IMR-90 (cell line): ENCODE results near the gene TMEM19. TPM values are rescaled to one million over a fixed set of nuclear protein-coding genes. Genes with fewer than 3 reads are reported as not detected.

ENCODE experiments used
- ATAC-seq: fragments of 200-7000 bp; cut with Tn5 transposase; 2 replicates; pipeline ENCODE4 v1.9.1; 2020; ENCODE audit warnings: low read depth, mild to moderate bottlenecking, moderate library complexity
- BruUV-seq: library from RNA; stranded (reverse); fragments of 400-500 nt; replicated peaks from 2 replicates; lab custom pipeline; 2021; lab: Mats Ljungman, UMichigan
- CTCF ChIA-PET: fragments of 300-600 bp; formaldehyde crosslinking; extraction: SDS; loops from one replicate; lab custom pipeline; 2021; ENCODE audit warnings: antibody characterized with exemption; lab: Yijun Ruan, JAX
- POLR2A ChIA-PET: fragments of 300-600 bp; sonication (Branson Sonifier 250); formaldehyde crosslinking; loops from one replicate; lab custom pipeline; 2022; ENCODE audit warnings: antibody characterized with exemption; ENCODE audit not compliant: unreplicated experiment; lab: Charles Lee
- DNase-seq: peaks from one replicate; pipeline ENCODE4 v3.0.0; 2013
- H2AFZ ChIP-seq: replicated peaks from 2 replicates; pipeline ENCODE3; 2013; ENCODE audit warnings: low read length, mild to moderate bottlenecking; ENCODE audit not compliant: poor library complexity
- H2AK5ac ChIP-seq: 2 replicates; pipeline ENCODE4 v1.6.1; 2013; ENCODE audit warnings: low read depth, low read length, inconsistent platforms
- H2AK9ac ChIP-seq: replicated peaks from 2 replicates; pipeline ENCODE3; 2013; ENCODE audit warnings: mild to moderate bottlenecking, low read depth, low read length, moderate library complexity; ENCODE audit not compliant: poor library complexity
- H2BK120ac ChIP-seq: 2 replicates; pipeline ENCODE4 v1.6.1; 2013; ENCODE audit warnings: low read depth, low read length, inconsistent platforms
- H2BK15ac ChIP-seq: 3 replicates; pipeline ENCODE4 v1.6.1; 2013; ENCODE audit warnings: low read depth, low read length, inconsistent platforms
- H2BK20ac ChIP-seq: 2 replicates; pipeline ENCODE4 v1.6.1; 2013; ENCODE audit warnings: low read depth, mild to moderate bottlenecking, inconsistent platforms, low read length, moderate library complexity
- H2BK5ac ChIP-seq: 2 replicates; pipeline ENCODE4 v1.6.1; 2013; ENCODE audit warnings: mild to moderate bottlenecking, low read depth, low read length, inconsistent platforms; ENCODE audit not compliant: poor library complexity, severe bottlenecking
- H3K14ac ChIP-seq: replicated peaks from 2 replicates; pipeline ENCODE4 v1.6.1; 2013; ENCODE audit warnings: low read depth, low read length, inconsistent platforms
- H3K18ac ChIP-seq: 2 replicates; pipeline ENCODE4 v1.6.1; 2013; ENCODE audit warnings: low read depth, low read length, control low read depth
- H3K23ac ChIP-seq: 2 replicates; pipeline ENCODE4 v1.6.1; 2013; ENCODE audit warnings: low read depth, low read length, inconsistent platforms
- H3K27ac ChIP-seq: 2 replicates; pipeline ENCODE4 v1.5.1; 2013; ENCODE audit warnings: mild to moderate bottlenecking, control low read depth, low read length; ENCODE audit not compliant: insufficient read depth
- H3K27me3 ChIP-seq: 2 replicates; pipeline ENCODE4 v1.6.1; 2013; ENCODE audit warnings: low read length; ENCODE audit not compliant: control insufficient read depth, insufficient read depth
- H3K36me3 ChIP-seq: 2 replicates; pipeline ENCODE4 v1.6.1; 2013; ENCODE audit warnings: low read length, mixed read lengths; ENCODE audit not compliant: control insufficient read depth, insufficient read depth
- H3K4ac ChIP-seq: 2 replicates; pipeline ENCODE4 v1.6.1; 2013; ENCODE audit warnings: low read depth, low read length, inconsistent platforms
- H3K4me1 ChIP-seq: 2 replicates; pipeline ENCODE4 v1.6.1; 2013; ENCODE audit warnings: low read length, mixed read lengths; ENCODE audit not compliant: control insufficient read depth, insufficient read depth
- H3K4me2 ChIP-seq: 2 replicates; pipeline ENCODE4 v1.6.1; 2013; ENCODE audit warnings: low read depth, mild to moderate bottlenecking, control low read depth, low read length, moderate library complexity
- H3K4me3 ChIP-seq: 2 replicates; pipeline ENCODE4 v1.5.1; 2013; ENCODE audit warnings: low read depth, mild to moderate bottlenecking, control low read depth, low read length, moderate library complexity; ENCODE audit not compliant: insufficient read depth
- H3K56ac ChIP-seq: 2 replicates; pipeline ENCODE4 v1.6.1; 2013; ENCODE audit warnings: low read length, inconsistent platforms; ENCODE audit not compliant: insufficient read depth; ENCODE audit errors: extremely low read depth
- H3K79me1 ChIP-seq, 2 experiments: 2 replicates each; pipeline ENCODE4 v1.6.1; 2013; ENCODE audit warnings: low read length in 2 of 2, inconsistent platforms in 1 of 2, low read depth in 1 of 2
- H3K9ac ChIP-seq: 2 replicates; pipeline ENCODE4 v1.6.1; 2013; ENCODE audit warnings: low read depth, low read length, control low read depth
- H3K9me1 ChIP-seq: 2 replicates; pipeline ENCODE4 v1.6.1; 2013; ENCODE audit warnings: low read length, inconsistent platforms; ENCODE audit not compliant: insufficient read depth
- H3K9me3 ChIP-seq: 2 replicates; pipeline ENCODE4 v1.6.1; 2013; ENCODE audit warnings: low read length; ENCODE audit not compliant: control insufficient read depth, insufficient read depth
- H4K20me1 ChIP-seq: 2 replicates; pipeline ENCODE4 v1.6.1; 2013; ENCODE audit warnings: low read length, inconsistent platforms; ENCODE audit not compliant: insufficient read depth
- H4K5ac ChIP-seq: 2 replicates; pipeline ENCODE4 v1.6.1; 2013; ENCODE audit warnings: mild to moderate bottlenecking, low read depth, low read length, control low read depth
- H4K8ac ChIP-seq, 2 experiments: 2 replicates each; pipeline ENCODE4 v1.6.1; 2013; ENCODE audit warnings: low read depth in 2 of 2, low read length in 2 of 2, control low read depth in 1 of 2, inconsistent platforms in 1 of 2
- H4K91ac ChIP-seq: 2 replicates; pipeline ENCODE4 v1.6.1; 2013; ENCODE audit warnings: low read depth, low read length, inconsistent platforms; ENCODE audit not compliant: insufficient read depth
- BHLHE40 ChIP-seq: fragments of 150-350 bp; IDR thresholded peaks from 2 replicates; pipeline ENCODE4 v1.6.1; 2016; ENCODE audit warnings: mild to moderate bottlenecking, low read depth, low read length
- CEBPB ChIP-seq: IDR thresholded peaks from 2 replicates; pipeline ENCODE4 v1.6.1; 2012; ENCODE audit warnings: low read depth, low read length, improper control_type of control experiment
- CHD1 ChIP-seq: IDR thresholded peaks from 2 replicates; pipeline ENCODE4 v1.6.1; 2012; ENCODE audit warnings: low read depth, low read length, improper control_type of control experiment
- CTCF ChIP-seq: conservative IDR thresholded peaks from 2 replicates; pipeline ENCODE4 v1.5.1; 2012; ENCODE audit warnings: mild to moderate bottlenecking, low read depth, low read length, improper control_type of control experiment
- ELK1 ChIP-seq: fragments of 150-350 bp; IDR thresholded peaks from 2 replicates; pipeline ENCODE4 v1.6.1; 2016; ENCODE audit warnings: low read depth, mild to moderate bottlenecking, low read length, moderate library complexity, borderline replicate concordance
- FOS ChIP-seq: fragments of 150-350 bp; IDR thresholded peaks from 2 replicates; pipeline ENCODE4 v1.6.1; 2016; ENCODE audit warnings: low read depth, low read length
- MAFK ChIP-seq: IDR thresholded peaks from 2 replicates; pipeline ENCODE4 v1.6.1; 2012; ENCODE audit warnings: low read depth, low read length, improper control_type of control experiment
- MAZ ChIP-seq: IDR thresholded peaks from 2 replicates; pipeline ENCODE4 v1.6.1; 2012; ENCODE audit warnings: low read depth, mild to moderate bottlenecking, low read length, improper control_type of control experiment, moderate library complexity, borderline replicate concordance
- MXI1 ChIP-seq: IDR thresholded peaks from 2 replicates; pipeline ENCODE4 v1.6.1; 2012; ENCODE audit warnings: low read depth, mild to moderate bottlenecking, low read length, moderate library complexity, borderline replicate concordance
- NFE2L2 ChIP-seq: fragments of 150-350 bp; IDR thresholded peaks from 2 replicates; pipeline ENCODE4 v1.6.1; 2016; ENCODE audit warnings: low read depth, mild to moderate bottlenecking, low read length
- POLR2A ChIP-seq: IDR thresholded peaks from 2 replicates; pipeline ENCODE4 v1.6.1; 2012; ENCODE audit warnings: mild to moderate bottlenecking, low read depth, low read length
- RAD21 ChIP-seq: IDR thresholded peaks from 2 replicates; pipeline ENCODE4 v1.6.1; 2012; ENCODE audit warnings: low read length, improper control_type of control experiment
- RCOR1 ChIP-seq: IDR thresholded peaks from 2 replicates; pipeline ENCODE4 v1.6.1; 2012; ENCODE audit warnings: mild to moderate bottlenecking, low read length, improper control_type of control experiment; ENCODE audit not compliant: insufficient replicate concordance
- RFX5 ChIP-seq: IDR thresholded peaks from 2 replicates; pipeline ENCODE4 v1.8.0; 2012; ENCODE audit warnings: low read depth, mild to moderate bottlenecking, low read length, moderate library complexity
- USF2 ChIP-seq: fragments of 150-350 bp; IDR thresholded peaks from 2 replicates; pipeline ENCODE4 v1.6.1; 2017; ENCODE audit warnings: mild to moderate bottlenecking, antibody characterized with exemption, low read length, low read depth
- WGBS, 2 experiments: methylation state at CpG; one replicate each; pipeline versions ENCODE4 v1.1.5 to v1.1.7; 2013; ENCODE audit warnings: missing lambda C conversion rate in 2 of 2; ENCODE audit not compliant: insufficient read length in 1 of 2; ENCODE audit errors: extremely low coverage in 2 of 2; 5-methylcytosine and 5-hydroxymethylcytosine counted together
- dilution Hi-C: fragments of 300-500 bp; cut with HindIII; formaldehyde crosslinking; loops from one replicate; pipeline ENCODE4 v1.14.3; 2018; ENCODE audit warnings: low sequenced_read_pairs; ENCODE audit not compliant: unreplicated experiment
- in situ Hi-C: fragments of 300-500 bp; cut with MboI; formaldehyde crosslinking; loops from 3 replicates; pipeline ENCODE4 v1.14.3; 2019; ENCODE audit warnings: low sequenced_read_pairs, inconsistent platforms, mixed read lengths
- intact Hi-C: fragments of 100-400 bp; cut with micrococcal nuclease; formaldehyde crosslinking; loops from 2 replicates; pipeline ENCODE4 v1.10.0; 2022
- polyA plus RNA-seq, 3 experiments: library from polyadenylated mRNA; depleted of rRNA; stranded (reverse); fragments of >200 nt; gene quantifications; 2 replicates each; pipeline ENCODE4 v1.2.3, GENCODE V29; 2012; ENCODE audit warnings: low replicate concordance in 1 of 3
- total RNA-seq: library from RNA; depleted of rRNA; stranded (reverse); fragments of >200 nt; gene quantifications from 2 replicates; pipeline ENCODE4 v1.2.3, GENCODE V29; 2012

TMEM19 gene
- total and polyA plus RNA-seq, 2 of the 4 experiments (the other 2 are of a cell fraction) = 8.9 to 28.7 TPM

GRCh38 chr12:71703206-71703605 is 17.3 kb downstream of the TMEM19 start:
- no peaks in the 10 kb centered on the region for H3K27me3 ChIP-seq
- no peak overlapping the region for H3K9ac ChIP-seq
- H2BK20ac ChIP-seq = no peak overlapping the region
- no peak overlapping the region for H3K56ac ChIP-seq
- no peak overlapping the region for H3K4me2 ChIP-seq
- DNase-seq (no peak), ATAC-seq (no peak)
- CTCF ChIA-PET = interaction anchor here (0.7 kb wide), 1 partner anchor 1743 kb away, joined by 4 read pairs; no protein-coding TSS in a partner anchor
- H3K4me3 ChIP-seq = no peak overlapping the region
- no peak overlapping the region for H2BK120ac ChIP-seq
- H4K5ac ChIP-seq = no peak overlapping the region
- no peak overlapping the region for H3K18ac ChIP-seq
- no peak overlapping the region for H3K27ac ChIP-seq
- no peak overlapping the region for H4K8ac ChIP-seq
- no peaks in the 10 kb centered on the region for H3K9me1 ChIP-seq
- no peaks in the 10 kb centered on the region for H3K9me3 ChIP-seq
- TF ChIP-seq FOS (no peak), POLR2A (no peak), BHLHE40 (no peak), CEBPB (no peak), MXI1 (no peak), ELK1 (no peak), CTCF (no peak), CHD1 (no peak), MAZ (no peak), USF2 (no peak), MAFK (no peak), RAD21 (no peak), NFE2L2 (no peak), RCOR1 (no peak), RFX5 (no peak)
- no peaks in the 10 kb centered on the region for H4K20me1 ChIP-seq
- H3K23ac ChIP-seq = no peak overlapping the region
- no peak overlapping the region for H2AFZ ChIP-seq
- no peak overlapping the region for H2BK15ac ChIP-seq
- no peak overlapping the region for H3K14ac ChIP-seq
- dilution Hi-C loops (loop anchor here (25.0 kb wide), 1 partner anchor 291 kb away; no protein-coding TSS in a partner anchor), intact Hi-C loops (no loop called here), in situ Hi-C loops (no loop called here)
- H4K91ac ChIP-seq = no peak overlapping the region
- WGBS, 2 experiments = no CpG with 5 or more reads among the region's 2 CpGs
- no peak overlapping the region for H2BK5ac ChIP-seq
- no peak overlapping the region for H2AK5ac ChIP-seq
- H2AK9ac ChIP-seq = no peak overlapping the region
- H3K79me1 ChIP-seq = no peaks in the 10 kb centered on the region
- no TSS peak for BruUV-seq
- no peak overlapping the region for H3K4ac ChIP-seq
- POLR2A ChIA-PET = interaction anchor here (0.6 to 1.4 kb wide), 2 partner anchors 17 to 20 kb away, joined by 3 to 4 read pairs; partner anchors contain the start of gene TMEM19
- H3K4me1 ChIP-seq = no peaks in the 10 kb centered on the region
- peaks cover 4% of the 10 kb centered on the region for H3K36me3 ChIP-seq
